D721Med (cell line): ENCODE data around the gene ST6GALNAC6.

Source experiments
- DNase-seq: peaks from one replicate; pipeline ENCODE4 v3.0.0; 2011; ENCODE audit warnings: low spot score; ENCODE audit not compliant: insufficient read length
- FAIRE-seq: peaks from 2 replicates; lab custom pipeline; 2011; peaks lifted over from hg19 to GRCh38; lab: Jason Lieb, UNC
- TF ChIP-seq, protein P1 (sequence below): IDR thresholded peaks from 2 replicates; pipeline ENCODE4 v1.5.1; 2012; ENCODE audit warnings: mild to moderate bottlenecking, control low read depth; ENCODE audit not compliant: insufficient read depth; ENCODE audit errors: missing control alignments

The ST6GALNAC6 gene

DNA sequence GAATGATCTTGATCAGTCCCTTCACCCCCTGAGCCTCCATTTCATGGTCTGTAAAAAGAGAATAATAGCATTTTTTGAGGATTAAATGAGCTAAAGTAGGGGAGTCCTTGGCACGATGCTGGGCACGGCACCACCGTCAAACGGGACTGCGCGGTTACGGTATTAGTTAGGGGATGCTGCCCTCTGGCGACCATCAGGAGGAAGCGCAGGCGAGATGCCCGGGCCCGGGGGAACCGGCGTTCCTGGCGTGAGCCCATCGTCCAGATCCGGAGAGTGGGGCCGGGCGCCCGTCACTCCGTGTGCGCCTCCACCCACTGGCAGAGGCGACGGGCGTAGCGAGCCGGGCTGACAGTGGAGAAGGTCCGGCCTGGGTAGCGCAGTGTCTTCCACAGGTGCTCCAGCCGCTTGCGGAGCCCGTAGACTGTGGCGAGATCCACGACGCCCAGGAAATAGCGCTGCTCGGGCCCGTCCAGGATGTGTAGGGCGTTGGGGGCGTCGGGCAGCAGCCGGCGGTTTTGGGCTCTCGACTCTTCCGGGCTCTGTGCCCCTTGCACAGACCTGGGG lies 22.2 kb upstream of the ST6GALNAC6 start:
- no peak for FAIRE-seq
- TF ChIP-seq, protein P1, sequence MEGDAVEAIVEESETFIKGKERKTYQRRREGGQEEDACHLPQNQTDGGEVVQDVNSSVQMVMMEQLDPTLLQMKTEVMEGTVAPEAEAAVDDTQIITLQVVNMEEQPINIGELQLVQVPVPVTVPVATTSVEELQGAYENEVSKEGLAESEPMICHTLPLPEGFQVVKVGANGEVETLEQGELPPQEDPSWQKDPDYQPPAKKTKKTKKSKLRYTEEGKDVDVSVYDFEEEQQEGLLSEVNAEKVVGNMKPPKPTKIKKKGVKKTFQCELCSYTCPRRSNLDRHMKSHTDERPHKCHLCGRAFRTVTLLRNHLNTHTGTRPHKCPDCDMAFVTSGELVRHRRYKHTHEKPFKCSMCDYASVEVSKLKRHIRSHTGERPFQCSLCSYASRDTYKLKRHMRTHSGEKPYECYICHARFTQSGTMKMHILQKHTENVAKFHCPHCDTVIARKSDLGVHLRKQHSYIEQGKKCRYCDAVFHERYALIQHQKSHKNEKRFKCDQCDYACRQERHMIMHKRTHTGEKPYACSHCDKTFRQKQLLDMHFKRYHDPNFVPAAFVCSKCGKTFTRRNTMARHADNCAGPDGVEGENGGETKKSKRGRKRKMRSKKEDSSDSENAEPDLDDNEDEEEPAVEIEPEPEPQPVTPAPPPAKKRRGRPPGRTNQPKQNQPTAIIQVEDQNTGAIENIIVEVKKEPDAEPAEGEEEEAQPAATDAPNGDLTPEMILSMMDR: peak; percentile 86
- DNase-seq: peak; percentile 91

DNA sequence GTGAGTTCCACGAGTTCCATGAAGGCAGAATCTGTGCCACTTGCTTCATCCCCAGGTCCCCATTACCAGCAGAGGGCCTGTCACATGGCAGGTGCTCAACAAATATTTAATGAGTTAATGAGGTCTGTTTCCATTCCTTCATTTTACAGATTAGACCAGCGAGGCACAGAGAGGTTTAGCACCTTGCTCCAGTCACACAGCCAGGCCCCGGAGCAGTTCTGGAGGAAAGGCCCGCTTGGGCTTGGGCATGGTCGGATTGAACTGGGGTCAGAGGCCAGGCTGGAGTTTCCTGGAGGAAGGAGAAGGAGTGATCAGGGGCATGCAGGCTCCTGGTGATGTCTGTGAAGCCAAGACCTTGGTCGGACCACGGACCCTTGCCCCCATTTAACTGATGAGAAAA lies 21.4 kb upstream of the ST6GALNAC6 start:
- no peak for DNase-seq
- no peak for FAIRE-seq
- TF ChIP-seq, protein P1: no peak

DNA sequence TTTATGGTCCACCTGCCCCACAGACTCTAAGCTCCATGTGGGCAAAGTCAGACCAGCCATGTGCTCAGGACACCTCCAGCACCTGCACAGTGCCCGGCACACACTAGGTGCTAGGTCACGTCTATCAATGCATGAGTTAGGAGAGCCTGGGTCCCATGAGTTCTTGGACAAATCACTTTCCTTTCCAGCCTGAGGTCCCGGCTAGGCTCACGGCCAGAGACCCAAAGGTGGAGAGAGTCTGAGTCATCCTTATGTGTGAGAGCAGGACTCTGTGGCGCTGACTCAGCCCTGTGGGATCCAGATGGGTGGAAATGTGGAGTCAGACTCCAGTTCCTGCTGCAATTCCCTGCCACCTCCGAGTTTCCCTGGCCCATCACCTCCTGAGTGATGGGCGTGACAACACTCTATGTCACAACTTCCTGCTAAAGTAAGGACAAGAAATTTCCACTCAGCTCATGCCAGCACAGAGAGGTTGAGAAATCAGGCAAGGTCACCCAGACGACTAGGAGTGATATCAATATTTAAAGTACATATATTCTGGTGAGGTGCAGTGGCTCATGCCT lies 19.9 kb upstream of the ST6GALNAC6 start:
- no peak for DNase-seq
- no peak for FAIRE-seq
- TF ChIP-seq, protein P1: no peak

DNA sequence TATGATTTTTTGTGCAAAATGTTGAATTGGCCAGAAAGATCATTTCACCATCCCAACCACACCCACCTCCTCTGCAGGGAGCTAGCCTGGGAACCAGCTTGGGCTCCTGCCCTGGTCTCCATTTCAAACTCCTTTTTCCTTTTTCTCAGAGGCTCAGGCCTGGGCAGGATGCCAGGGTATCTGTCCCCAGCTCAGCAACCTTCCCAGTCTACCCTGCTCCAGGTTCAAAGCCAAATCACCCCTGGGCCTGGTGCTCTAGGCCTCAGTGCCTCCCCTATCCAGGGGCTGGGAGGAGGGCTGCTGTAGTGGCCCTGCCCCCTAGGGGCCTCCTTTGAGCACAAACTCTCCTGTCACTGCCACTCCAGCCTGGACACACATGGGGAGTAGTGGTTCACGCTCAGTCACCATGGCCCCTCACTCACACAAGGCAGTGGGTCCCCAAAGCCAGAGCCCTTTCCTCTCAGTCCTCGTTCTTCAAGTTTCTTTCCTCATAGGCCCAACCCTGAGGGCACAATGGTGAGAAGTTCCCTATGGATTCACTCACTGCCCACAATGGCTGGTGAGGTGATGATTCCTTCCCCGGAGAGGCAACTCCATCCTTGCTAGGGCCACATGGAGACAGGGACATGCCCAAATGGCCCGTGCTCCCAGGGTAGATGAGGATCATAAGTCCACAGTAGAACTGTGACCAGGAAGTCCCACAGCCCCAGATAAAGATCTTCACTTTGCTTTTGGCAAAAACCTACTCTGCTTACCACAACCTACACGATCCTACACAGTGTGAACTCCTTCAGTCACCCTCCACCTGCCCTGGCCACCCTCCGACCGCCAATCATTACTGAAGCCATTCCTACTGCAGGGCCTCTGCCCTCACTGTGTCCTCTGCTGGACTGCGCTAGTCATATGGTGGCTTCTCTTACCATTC lies 19.0 kb upstream of the ST6GALNAC6 start:
- no peak for DNase-seq
- TF ChIP-seq, protein P1: no peak
- FAIRE-seq: no peak

DNA sequence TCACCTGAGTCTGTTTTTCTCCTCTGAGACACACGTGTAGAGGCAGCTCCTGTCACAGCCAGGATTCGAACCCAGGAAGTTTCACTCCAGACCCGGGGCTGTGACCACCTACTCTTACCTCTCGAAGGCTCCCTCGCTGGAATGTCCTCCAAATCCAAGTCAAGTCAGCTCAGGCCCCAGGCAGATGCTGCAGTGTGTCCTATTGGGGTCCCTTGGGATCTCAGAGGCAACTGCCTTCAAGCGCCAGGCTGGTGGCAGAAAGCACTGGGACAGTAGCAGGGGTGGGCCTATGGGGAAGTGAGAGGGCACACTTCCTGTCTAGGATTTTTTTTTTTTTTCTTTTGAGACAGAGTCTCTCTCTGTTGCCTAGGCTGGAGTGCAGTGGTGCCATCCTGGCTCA lies 18.2 kb upstream of the ST6GALNAC6 start:
- DNase-seq: no peak
- FAIRE-seq: no peak
- TF ChIP-seq, protein P1: no peak

DNA sequence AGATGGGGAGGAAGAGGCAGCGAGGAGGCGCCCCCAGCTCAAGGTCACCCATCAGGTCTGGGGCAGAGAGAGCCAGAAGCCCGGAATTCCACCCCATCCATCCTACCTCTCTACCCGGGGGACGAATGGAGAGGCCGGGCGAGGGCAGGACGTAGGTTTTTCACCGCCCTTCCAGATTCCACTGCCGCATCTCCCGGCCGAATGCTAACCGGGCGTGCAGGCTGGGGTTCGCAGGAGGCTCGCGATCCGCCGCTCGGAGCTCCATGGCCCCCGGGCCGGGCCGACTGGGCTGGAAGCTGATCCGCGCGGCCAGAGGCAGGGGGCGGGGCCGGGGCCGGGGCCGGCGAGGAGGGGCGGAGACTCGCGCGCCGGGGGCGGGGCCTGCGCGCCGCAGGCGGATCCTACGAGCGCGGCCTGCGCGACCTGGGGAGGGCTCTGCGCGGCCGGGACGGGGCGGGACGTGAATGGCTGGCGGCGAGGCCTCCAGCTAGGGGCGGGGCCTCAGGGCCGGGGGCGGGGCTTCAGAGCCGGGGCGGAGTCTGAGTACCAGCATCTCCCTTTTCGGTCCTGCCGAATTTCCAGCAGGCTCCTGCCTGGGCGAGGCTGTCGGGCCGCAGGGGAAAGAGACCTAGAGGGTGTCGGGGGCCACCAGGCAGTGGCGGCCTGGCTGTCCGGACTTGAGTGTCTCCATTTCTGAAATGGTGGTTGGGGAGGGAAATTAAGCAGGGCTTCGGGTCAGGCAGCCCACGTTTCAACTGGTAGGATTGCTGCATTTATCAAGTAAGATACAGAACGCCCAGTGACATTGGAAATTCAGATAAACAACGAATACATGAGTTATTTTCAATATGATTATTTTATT lies 17.5 kb upstream of the ST6GALNAC6 start, which contains the start of gene ST6GALNAC4:
TSS of gene ST6GALNAC4 (minus strand) at position 322 of the 862 bp plus-strand sequence. CDS start 622 bp downstream, outside the sequence.
- FAIRE-seq (no peak), DNase-seq (peak; percentile 98)
- TF ChIP-seq, protein P1: no peak
